ENCODE results near the gene BTBD7. TPM values are rescaled to one million over a fixed set of nuclear protein-coding genes. Genes with fewer than 3 reads are reported as not detected.

The BTBD7 gene, protein sequence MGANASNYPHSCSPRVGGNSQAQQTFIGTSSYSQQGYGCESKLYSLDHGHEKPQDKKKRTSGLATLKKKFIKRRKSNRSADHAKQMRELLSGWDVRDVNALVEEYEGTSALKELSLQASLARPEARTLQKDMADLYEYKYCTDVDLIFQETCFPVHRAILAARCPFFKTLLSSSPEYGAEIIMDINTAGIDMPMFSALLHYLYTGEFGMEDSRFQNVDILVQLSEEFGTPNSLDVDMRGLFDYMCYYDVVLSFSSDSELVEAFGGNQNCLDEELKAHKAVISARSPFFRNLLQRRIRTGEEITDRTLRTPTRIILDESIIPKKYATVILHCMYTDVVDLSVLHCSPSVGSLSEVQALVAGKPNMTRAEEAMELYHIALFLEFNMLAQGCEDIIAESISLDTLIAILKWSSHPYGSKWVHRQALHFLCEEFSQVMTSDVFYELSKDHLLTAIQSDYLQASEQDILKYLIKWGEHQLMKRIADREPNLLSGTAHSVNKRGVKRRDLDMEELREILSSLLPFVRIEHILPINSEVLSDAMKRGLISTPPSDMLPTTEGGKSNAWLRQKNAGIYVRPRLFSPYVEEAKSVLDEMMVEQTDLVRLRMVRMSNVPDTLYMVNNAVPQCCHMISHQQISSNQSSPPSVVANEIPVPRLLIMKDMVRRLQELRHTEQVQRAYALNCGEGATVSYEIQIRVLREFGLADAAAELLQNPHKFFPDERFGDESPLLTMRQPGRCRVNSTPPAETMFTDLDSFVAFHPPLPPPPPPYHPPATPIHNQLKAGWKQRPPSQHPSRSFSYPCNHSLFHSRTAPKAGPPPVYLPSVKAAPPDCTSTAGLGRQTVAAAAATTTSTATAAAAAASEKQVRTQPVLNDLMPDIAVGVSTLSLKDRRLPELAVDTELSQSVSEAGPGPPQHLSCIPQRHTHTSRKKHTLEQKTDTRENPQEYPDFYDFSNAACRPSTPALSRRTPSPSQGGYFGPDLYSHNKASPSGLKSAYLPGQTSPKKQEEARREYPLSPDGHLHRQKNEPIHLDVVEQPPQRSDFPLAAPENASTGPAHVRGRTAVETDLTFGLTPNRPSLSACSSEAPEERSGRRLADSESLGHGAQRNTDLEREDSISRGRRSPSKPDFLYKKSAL
- total RNA-seq, result 43.4 and 45.9 TPM in 2 replicates
- long read RNA-seq, partial matches to known transcripts, result 9 of 21 reads
- long read RNA-seq, other reads (novel, unspliced or antisense), result 12 of 21 reads

DNA sequence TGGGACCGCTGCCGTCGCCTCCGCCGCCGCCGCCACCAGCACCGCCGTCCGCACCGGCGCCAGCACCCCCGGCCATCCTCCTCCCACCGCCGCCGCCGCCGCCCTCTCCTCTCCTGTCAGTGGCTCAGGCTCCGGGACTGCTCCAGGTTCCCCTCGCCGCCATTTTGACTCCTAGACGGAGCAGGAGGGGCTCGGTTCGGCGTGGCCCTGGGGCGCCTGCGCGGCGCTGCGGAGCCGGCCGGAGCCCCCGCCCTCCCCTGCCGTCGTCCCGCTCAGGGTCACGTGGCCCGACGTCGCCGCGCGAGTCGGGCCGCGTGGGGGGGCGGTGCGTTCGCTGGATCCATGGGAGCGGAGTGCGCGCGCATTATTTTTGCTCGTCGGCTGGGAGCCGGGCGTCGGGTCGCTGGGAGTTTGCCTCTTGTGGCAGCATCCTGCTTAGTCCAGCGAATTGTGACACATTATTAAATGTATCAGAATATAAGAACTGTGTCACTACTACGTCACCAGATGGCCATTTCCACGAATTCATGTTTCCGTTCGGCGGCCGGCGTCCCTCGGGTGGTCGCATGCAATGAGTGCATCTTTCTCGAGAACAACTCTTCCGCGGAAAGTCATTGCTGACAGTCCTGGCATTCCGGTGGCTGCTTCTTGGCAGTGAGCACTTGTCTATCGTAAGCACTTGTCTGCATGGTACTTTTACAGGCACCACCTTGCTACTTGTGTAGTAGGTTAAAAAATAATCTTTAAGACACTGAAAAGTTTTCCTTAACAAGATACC, at the start of gene BTBD7:
BTBD7 (minus strand) TSS at position 184 of the 778 bp plus-strand sequence. CDS start 36,985 bp downstream, outside the sequence.
- Mint-ChIP-seq H3K9me3 (ENCODE audit: unreplicated experiment) (no peaks in the 10 kb centered on the region), H3K27ac (ENCODE audit: unreplicated experiment) (peak within 1 kb of the TSS; percentile 93), H3K4me1 (ENCODE audit: unreplicated experiment) (peaks cover 34% of the 10 kb centered on the region), H3K36me3 (ENCODE audit: unreplicated experiment) (no peaks in the 10 kb centered on the region), H3K4me3 (ENCODE audit: unreplicated experiment) (peak within 1 kb of the TSS; percentile 93), H3K27me3 (ENCODE audit: unreplicated experiment) (no peaks in the 10 kb centered on the region)
- DNase-seq (ENCODE audit: extremely low spot score, unreplicated experiment), result peak; percentile 99
- TF ChIP-seq, protein P1, sequence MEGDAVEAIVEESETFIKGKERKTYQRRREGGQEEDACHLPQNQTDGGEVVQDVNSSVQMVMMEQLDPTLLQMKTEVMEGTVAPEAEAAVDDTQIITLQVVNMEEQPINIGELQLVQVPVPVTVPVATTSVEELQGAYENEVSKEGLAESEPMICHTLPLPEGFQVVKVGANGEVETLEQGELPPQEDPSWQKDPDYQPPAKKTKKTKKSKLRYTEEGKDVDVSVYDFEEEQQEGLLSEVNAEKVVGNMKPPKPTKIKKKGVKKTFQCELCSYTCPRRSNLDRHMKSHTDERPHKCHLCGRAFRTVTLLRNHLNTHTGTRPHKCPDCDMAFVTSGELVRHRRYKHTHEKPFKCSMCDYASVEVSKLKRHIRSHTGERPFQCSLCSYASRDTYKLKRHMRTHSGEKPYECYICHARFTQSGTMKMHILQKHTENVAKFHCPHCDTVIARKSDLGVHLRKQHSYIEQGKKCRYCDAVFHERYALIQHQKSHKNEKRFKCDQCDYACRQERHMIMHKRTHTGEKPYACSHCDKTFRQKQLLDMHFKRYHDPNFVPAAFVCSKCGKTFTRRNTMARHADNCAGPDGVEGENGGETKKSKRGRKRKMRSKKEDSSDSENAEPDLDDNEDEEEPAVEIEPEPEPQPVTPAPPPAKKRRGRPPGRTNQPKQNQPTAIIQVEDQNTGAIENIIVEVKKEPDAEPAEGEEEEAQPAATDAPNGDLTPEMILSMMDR (IDR thresholded peaks at IDR 0.05), result peak; percentile 39

DNA sequence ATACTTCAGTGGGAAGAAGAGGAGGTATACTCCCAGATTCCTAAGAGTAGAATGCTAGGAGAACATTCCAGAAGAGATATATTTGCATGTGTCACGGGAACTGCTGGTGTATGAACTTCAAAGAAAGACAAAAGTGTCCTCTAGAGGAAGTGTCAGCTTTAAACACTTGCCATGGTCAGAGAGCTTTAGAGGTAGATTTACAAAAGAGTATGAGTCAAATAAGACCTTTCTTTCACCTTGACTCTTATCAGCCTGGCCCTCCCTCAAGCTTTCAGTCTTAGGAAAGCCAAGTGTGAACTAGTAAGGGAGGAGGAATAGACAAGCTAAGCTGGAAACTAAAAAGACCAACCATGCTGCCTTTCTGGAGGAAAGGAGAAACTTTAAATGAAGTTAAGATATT, 48.8 kb upstream of the BTBD7 start:
- Mint-ChIP-seq H3K27me3 (ENCODE audit: unreplicated experiment) (no peaks in the 10 kb centered on the region), H3K4me3 (ENCODE audit: unreplicated experiment) (no peak overlapping the region), H3K27ac (ENCODE audit: unreplicated experiment) (no peak overlapping the region), H3K36me3 (ENCODE audit: unreplicated experiment) (no peaks in the 10 kb centered on the region), H3K9me3 (ENCODE audit: unreplicated experiment) (no peaks in the 10 kb centered on the region), H3K4me1 (ENCODE audit: unreplicated experiment) (no peaks in the 10 kb centered on the region)
- DNase-seq (ENCODE audit: extremely low spot score, unreplicated experiment), result no peak
- TF ChIP-seq, protein P1 (IDR thresholded peaks at IDR 0.05), result no peak

DNA sequence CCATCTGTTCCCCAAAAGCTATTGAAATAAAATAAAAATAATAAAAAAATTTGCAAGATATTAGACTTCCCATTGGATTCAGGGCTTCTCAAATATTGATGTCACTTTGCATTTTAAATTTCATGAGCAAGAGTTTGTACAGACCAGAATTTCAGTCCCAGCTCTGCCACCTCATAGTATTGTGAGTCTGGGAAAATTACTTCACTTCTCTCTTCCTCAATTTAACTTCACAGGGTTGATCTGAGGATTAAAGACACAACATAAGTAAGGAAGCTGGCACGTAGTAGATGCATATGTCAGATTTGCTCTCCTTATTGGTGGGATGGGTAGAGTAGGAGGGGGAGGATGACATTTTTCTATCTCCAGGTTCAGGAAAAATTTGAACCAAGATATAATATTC, 47.0 kb upstream of the BTBD7 start:
- no peaks in the 10 kb centered on the region for H3K9me3 Mint-ChIP-seq (ENCODE audit: unreplicated experiment)
- DNase-seq (ENCODE audit: extremely low spot score, unreplicated experiment), result no peak
- TF ChIP-seq, protein P1 (IDR thresholded peaks at IDR 0.05), result no peak
- no peak overlapping the region for H3K4me3 Mint-ChIP-seq (ENCODE audit: unreplicated experiment)
- no peaks in the 10 kb centered on the region for H3K27me3 Mint-ChIP-seq (ENCODE audit: unreplicated experiment)
- H3K4me1 Mint-ChIP-seq (ENCODE audit: unreplicated experiment), result no peaks in the 10 kb centered on the region
- no peak overlapping the region for H3K27ac Mint-ChIP-seq (ENCODE audit: unreplicated experiment)
- no peaks in the 10 kb centered on the region for H3K36me3 Mint-ChIP-seq (ENCODE audit: unreplicated experiment)

DNA sequence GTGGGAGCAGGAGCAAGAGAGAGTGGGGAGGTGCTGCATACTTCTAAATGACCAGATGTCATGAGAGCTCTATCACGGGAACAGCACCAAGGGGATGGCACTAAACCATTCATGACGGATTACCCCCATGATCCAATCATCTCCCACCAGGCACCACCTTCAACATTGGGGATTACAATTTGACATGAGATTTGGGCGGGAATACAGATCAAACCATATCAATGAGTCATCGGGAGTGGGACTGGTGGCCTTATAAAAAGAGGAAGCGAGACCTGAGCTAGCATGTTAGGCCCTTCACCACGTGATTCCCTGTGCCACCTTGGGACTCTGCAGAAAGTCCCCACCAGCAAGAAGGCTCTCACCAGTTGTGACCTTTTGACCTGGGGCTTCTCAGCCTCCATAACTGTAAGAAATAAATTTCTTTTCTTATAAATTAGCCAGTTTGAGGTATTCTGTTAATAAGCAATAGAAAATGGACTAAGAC, 42.9 kb upstream of the BTBD7 start:
- TF ChIP-seq, protein P1 (IDR thresholded peaks at IDR 0.05), result no peak
- Mint-ChIP-seq H3K4me1 (ENCODE audit: unreplicated experiment) (no peaks in the 10 kb centered on the region), H3K9me3 (ENCODE audit: unreplicated experiment) (no peaks in the 10 kb centered on the region), H3K27ac (ENCODE audit: unreplicated experiment) (no peak overlapping the region), H3K4me3 (ENCODE audit: unreplicated experiment) (no peak overlapping the region), H3K36me3 (ENCODE audit: unreplicated experiment) (no peaks in the 10 kb centered on the region), H3K27me3 (ENCODE audit: unreplicated experiment) (peaks cover 3% of the 10 kb centered on the region)
- DNase-seq (ENCODE audit: extremely low spot score, unreplicated experiment), result no peak

All from osteocyte (in vitro differentiated cells).